Measurements from ENCODE around the gene PIBF1.
"Not testable (repeated sequence)": the region's sequence is repeated elsewhere in the genome, so short reads cannot be mapped to it uniquely, and the experiment has no call there.

Gene PIBF1

GRCh38 chr13:72920097-72920496 is 138.2 kb downstream of the PIBF1 start:
- DNase-seq = no peak

- no peak for DNase-seq
Measured at GRCh38 chr13:72931311-72931710, 149.4 kb downstream of the PIBF1 start.

- no peak for DNase-seq
Measured at GRCh38 chr13:72932250-72932649, 150.3 kb downstream of the PIBF1 start.

- DNase-seq = not testable (repeated sequence)
Measured at GRCh38 chr13:72946267-72946666, 164.3 kb downstream of the PIBF1 start.

- DNase-seq = no peak
Measured at GRCh38 chr13:72952529-72953141, 170.7 kb downstream of the PIBF1 start.

GRCh38 chr13:72953391-72953965 is 171.5 kb downstream of the PIBF1 start:
- no peak for DNase-seq

GRCh38 chr13:72959643-72960042 is 177.7 kb downstream of the PIBF1 start:
- DNase-seq = no peak

GRCh38 chr13:72960114-72960513 is 178.2 kb downstream of the PIBF1 start:
- no peak for DNase-seq

GRCh38 chr13:72960541-72960940 is 178.6 kb downstream of the PIBF1 start:
- DNase-seq = no peak

- DNase-seq = no peak
Measured at GRCh38 chr13:72963762-72964161, 181.8 kb downstream of the PIBF1 start.

GRCh38 chr13:72970301-72970880 is 188.5 kb downstream of the PIBF1 start:
- DNase-seq = no peak

GRCh38 chr13:72970956-72971355 is 189.0 kb downstream of the PIBF1 start:
- DNase-seq = no peak

- no peak for DNase-seq
Measured at GRCh38 chr13:72973234-72973633, 191.3 kb downstream of the PIBF1 start.

GRCh38 chr13:72983085-72983768 is 201.3 kb downstream of the PIBF1 start:
- no peak for DNase-seq

- no peak for DNase-seq
Measured at GRCh38 chr13:72985610-72986009, 203.7 kb downstream of the PIBF1 start.

- no peak for DNase-seq
Measured at GRCh38 chr13:72986197-72986596, 204.3 kb downstream of the PIBF1 start.

GRCh38 chr13:72990953-72991352 is 209.0 kb downstream of the PIBF1 start:
- DNase-seq = no peak

GRCh38 chr13:72998012-72998411 is 216.1 kb downstream of the PIBF1 start:
- DNase-seq = no peak

GRCh38 chr13:73000027-73000674 is 218.2 kb downstream of the PIBF1 start:
- DNase-seq = no peak

- no peak for DNase-seq
Measured at GRCh38 chr13:73001971-73002370, 220.0 kb downstream of the PIBF1 start.

- no peak for DNase-seq
Measured at GRCh38 chr13:73011751-73012150, 229.8 kb downstream of the PIBF1 start.

- no peak for DNase-seq
Measured at GRCh38 chr13:73015805-73016204, 233.9 kb downstream of the PIBF1 start.

- DNase-seq = no peak
Measured at GRCh38 chr13:73018336-73018735, 236.4 kb downstream of the PIBF1 start.

Data from stimulated activated naive CD4-positive, alpha-beta T cell treated with Interleukin-2 at 50 U/mL for 16 hours (primary cell).